H1 (cell line): ENCODE results near the gene CHST4. TPM values are rescaled to one million over a fixed set of nuclear protein-coding genes. Genes with fewer than 3 reads are reported as not detected.

Experiments
- CHD7 ChIP-seq: fragments of 300-600 bp; sonication (generic); IDR thresholded peaks from 2 replicates; pipeline ENCODE4 v1.7.1; 2012; ENCODE audit warnings: low read length, moderate library complexity, mild to moderate bottlenecking, inconsistent platforms; ENCODE audit not compliant: insufficient replicate concordance
- POU5F1 ChIP-seq: IDR thresholded peaks from 2 replicates; pipeline ENCODE4 v1.6.1; 2011; ENCODE audit warnings: low read depth, mild to moderate bottlenecking, low read length, moderate library complexity
- SRF ChIP-seq: IDR thresholded peaks from 2 replicates; pipeline ENCODE4 v1.6.1; 2011; ENCODE audit warnings: mild to moderate bottlenecking, low read depth, low read length, moderate library complexity
- TAF7 ChIP-seq: optimal IDR thresholded peaks from 2 replicates; pipeline ENCODE3; 2011; ENCODE audit warnings: low read depth, mild to moderate bottlenecking, inconsistent platforms, low read length, moderate library complexity, borderline replicate concordance
- polyA plus RNA-seq, 7 experiments: library from polyadenylated mRNA; depleted of rRNA in 3 of 7; stranded (reverse) in 5 of 7; unstranded in 2 of 7; fragments of >200 nt in 5 of 7; fragments of 200-250 nt in 2 of 7; gene quantifications; 1 replicate in 5 of 7; 2 replicates in 1 of 7; 4 replicates in 1 of 7; pipeline versions ENCODE4 v1.2.1 to v1.2.3, GENCODE V29; 2011 to 2013; ENCODE audit warnings: missing spikeins in 2 of 7, mixed read lengths in 2 of 7
- total RNA-seq: library from RNA; stranded (reverse); fragmentation: NEBNext Ultra II Directional; extraction: Animal tissue kit (Norgen Biotek cat#: 25700); gene quantifications from 2 replicates; pipeline ENCODE4 v1.2.1, GENCODE V29; 2021

The CHST4 gene
- total and polyA plus RNA-seq, 2 of the 8 experiments (the other 6 are each of a cell fraction or from before 2014, with no cell fraction given): 12.1 to 14.6 TPM

DNA sequence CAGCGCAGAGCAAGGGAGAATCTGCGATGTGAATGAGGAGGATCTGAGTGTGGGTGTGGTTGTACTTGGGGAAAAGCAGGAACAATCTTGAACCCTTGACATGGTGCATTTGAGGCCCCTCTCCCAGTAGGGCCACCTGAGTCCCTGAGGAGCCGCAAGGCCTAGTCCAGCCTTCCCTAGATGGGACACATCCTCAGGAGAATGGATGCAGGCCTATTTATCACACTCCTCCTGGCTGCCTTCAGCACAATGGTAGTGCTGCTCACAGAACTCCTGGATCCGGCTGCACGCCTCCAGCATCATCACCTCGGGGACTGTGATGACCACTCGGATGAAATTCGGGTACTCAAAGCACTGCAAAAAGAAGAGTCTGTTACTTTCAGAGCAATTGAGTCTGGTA is 41.7 kb downstream of the CHST4 start (continued):
- TF ChIP-seq TAF7 (no peak), POU5F1 (no peak), SRF (no peak), CHD7 (no peak)
